ENCODE measurements around the gene UBE3B.

The UBE3B gene

GRCh38 chr12:109562871-109563270 lies 85.4 kb downstream of the UBE3B start:
- no peak for TF ChIP-seq POLR2AphosphoS5 (IDR thresholded peaks at IDR 0.05; ENCODE audit: low read depth, low read length)
- FAIRE-seq, result no peak

GRCh38 chr12:109563291-109564284 lies 86.2 kb downstream of the UBE3B start:
- DNase-seq (ENCODE audit: insufficient read length) (no peak), FAIRE-seq (no peak)
- TF ChIP-seq POLR2AphosphoS5 (IDR thresholded peaks at IDR 0.05; ENCODE audit: low read depth, low read length), result no peak
- TF ChIP-seq TAF1 (IDR thresholded peaks at IDR 0.05; ENCODE audit: borderline replicate concordance, low read depth, low read length), result no peak

More at GRCh38 chr12:109562871-109563270, 85.4 kb downstream of the UBE3B start:
- DNase-seq (ENCODE audit: insufficient read length), result no peak

- no peak for FAIRE-seq
- TF ChIP-seq POLR2A (IDR thresholded peaks at IDR 0.05; ENCODE audit: low read depth, low read length) (no peak), POLR2AphosphoS5 (IDR thresholded peaks at IDR 0.05; ENCODE audit: low read depth, low read length) (no peak), TAF1 (IDR thresholded peaks at IDR 0.05; ENCODE audit: borderline replicate concordance, low read depth, low read length) (no peak)
- DNase-seq (ENCODE audit: insufficient read length), result no peak
Measured at GRCh38 chr12:109566424-109566823, 89.0 kb downstream of the UBE3B start.

- TF ChIP-seq POLR2A (IDR thresholded peaks at IDR 0.05; ENCODE audit: low read depth, low read length) (no peak), TAF1 (IDR thresholded peaks at IDR 0.05; ENCODE audit: borderline replicate concordance, low read depth, low read length) (no peak), POLR2AphosphoS5 (IDR thresholded peaks at IDR 0.05; ENCODE audit: low read depth, low read length) (no peak)
- FAIRE-seq, result no peak
- DNase-seq (ENCODE audit: insufficient read length), result no peak
Measured at GRCh38 chr12:109567296-109567695, 89.9 kb downstream of the UBE3B start.

GRCh38 chr12:109567967-109568366 lies 90.5 kb downstream of the UBE3B start:
- FAIRE-seq (no peak), DNase-seq (ENCODE audit: insufficient read length) (no peak)
- no peak for TF ChIP-seq POLR2AphosphoS5 (IDR thresholded peaks at IDR 0.05; ENCODE audit: low read depth, low read length)
- TF ChIP-seq TAF1 (IDR thresholded peaks at IDR 0.05; ENCODE audit: borderline replicate concordance, low read depth, low read length), result no peak
- TF ChIP-seq POLR2A (IDR thresholded peaks at IDR 0.05; ENCODE audit: low read depth, low read length), result no peak

GRCh38 chr12:109568486-109568885 lies 91.1 kb downstream of the UBE3B start:
- no peak for TF ChIP-seq POLR2A (IDR thresholded peaks at IDR 0.05; ENCODE audit: low read depth, low read length)
- TF ChIP-seq POLR2AphosphoS5 (IDR thresholded peaks at IDR 0.05; ENCODE audit: low read depth, low read length), result no peak
- no peak for TF ChIP-seq TAF1 (IDR thresholded peaks at IDR 0.05; ENCODE audit: borderline replicate concordance, low read depth, low read length)
- FAIRE-seq (no peak), DNase-seq (ENCODE audit: insufficient read length) (no peak)

GRCh38 chr12:109571773-109572505 lies 94.5 kb downstream of the UBE3B start:
- DNase-seq (ENCODE audit: insufficient read length), result no peak
- FAIRE-seq, result no peak

GRCh38 chr12:109572506-109572845 lies 95.0 kb downstream of the UBE3B start:
- no peak for DNase-seq (ENCODE audit: insufficient read length)
- FAIRE-seq, result no peak
- TF ChIP-seq TAF1 (IDR thresholded peaks at IDR 0.05; ENCODE audit: borderline replicate concordance, low read depth, low read length) (no peak), POLR2A (IDR thresholded peaks at IDR 0.05; ENCODE audit: low read depth, low read length) (no peak)

More at GRCh38 chr12:109571773-109572505, 94.5 kb downstream of the UBE3B start:
- TF ChIP-seq POLR2AphosphoS5 (IDR thresholded peaks at IDR 0.05; ENCODE audit: low read depth, low read length) (no peak), TAF1 (IDR thresholded peaks at IDR 0.05; ENCODE audit: borderline replicate concordance, low read depth, low read length) (no peak), POLR2A (IDR thresholded peaks at IDR 0.05; ENCODE audit: low read depth, low read length) (no peak)

GRCh38 chr12:109573029-109573913 lies 95.8 kb downstream of the UBE3B start, which contains the start of the genes MMAB and MVK:
Gene MMAB (minus strand): TSS chr12:109573504. CDS start chr12:109573480, 24 bp downstream.
Gene MVK (plus strand): TSS chr12:109573794. CDS start chr12:109574823, 1,029 bp downstream.
- FAIRE-seq (peak; percentile 97), DNase-seq (ENCODE audit: insufficient read length) (peak; percentile 97)
- TF ChIP-seq TAF1 (IDR thresholded peaks at IDR 0.05; ENCODE audit: borderline replicate concordance, low read depth, low read length), result no peak
- peak; percentile 55; the same call in 1 of the 2 replicates for TF ChIP-seq POLR2AphosphoS5 (IDR thresholded peaks at IDR 0.05; ENCODE audit: low read depth, low read length)
- TF ChIP-seq POLR2A (IDR thresholded peaks at IDR 0.05; ENCODE audit: low read depth, low read length), result peak; percentile 83

- DNase-seq (ENCODE audit: insufficient read length) (no peak), FAIRE-seq (no peak)
Measured at GRCh38 chr12:109573914-109574244, 96.4 kb downstream of the UBE3B start.

GRCh38 chr12:109575683-109576082 lies 98.2 kb downstream of the UBE3B start:
- FAIRE-seq (no peak), DNase-seq (ENCODE audit: insufficient read length) (no peak)
- TF ChIP-seq POLR2AphosphoS5 (IDR thresholded peaks at IDR 0.05; ENCODE audit: low read depth, low read length) (no peak), POLR2A (IDR thresholded peaks at IDR 0.05; ENCODE audit: low read depth, low read length) (no peak), TAF1 (IDR thresholded peaks at IDR 0.05; ENCODE audit: borderline replicate concordance, low read depth, low read length) (no peak)

More at GRCh38 chr12:109573914-109574244, 96.4 kb downstream of the UBE3B start:
- TF ChIP-seq POLR2A (IDR thresholded peaks at IDR 0.05; ENCODE audit: low read depth, low read length) (no peak), POLR2AphosphoS5 (IDR thresholded peaks at IDR 0.05; ENCODE audit: low read depth, low read length) (no peak), TAF1 (IDR thresholded peaks at IDR 0.05; ENCODE audit: borderline replicate concordance, low read depth, low read length) (no peak)
